IPS DF 6.9 (cell line): Measurements from ENCODE around the gene RASGRP4.

ENCODE experiments used
- DNase-seq: peaks from one replicate; pipeline ENCODE4 v3.0.0-alpha.2; 2013; ENCODE audit warnings: low read depth, low spot score
- H3K27ac ChIP-seq: one replicate; pipeline ENCODE4 v1.5.1; 2013; ENCODE audit warnings: low read length, control low read depth
- H3K27me3 ChIP-seq: 2 replicates; pipeline ENCODE4 v1.6.1; 2013; ENCODE audit warnings: mild to moderate bottlenecking, low read length; ENCODE audit not compliant: control insufficient read depth, insufficient read depth
- H3K36me3 ChIP-seq: 2 replicates; pipeline ENCODE4 v1.6.1; 2013; ENCODE audit warnings: low read length; ENCODE audit not compliant: control insufficient read depth, insufficient read depth
- H3K4me1 ChIP-seq: 2 replicates; pipeline ENCODE4 v1.6.1; 2013; ENCODE audit warnings: low read length; ENCODE audit not compliant: control insufficient read depth, insufficient read depth
- H3K4me3 ChIP-seq: 2 replicates; pipeline ENCODE4 v1.5.1; 2013; ENCODE audit warnings: mild to moderate bottlenecking, low read length
- H3K9me3 ChIP-seq: 2 replicates; pipeline ENCODE4 v1.6.1; 2013; ENCODE audit warnings: low read length, inconsistent platforms; ENCODE audit not compliant: control insufficient read depth, insufficient read depth
- whole genome bisulfite sequencing: extraction: QIAGEN DNeasy Blood & Tissue Kit; methylation state at CpG from one replicate; pipeline ENCODE4 v1.1.7; 2013; ENCODE audit warnings: mixed read lengths, missing lambda C conversion rate; ENCODE audit not compliant: insufficient read length, insufficient coverage; 5-methylcytosine and 5-hydroxymethylcytosine counted together

The RASGRP4 gene

DNA sequence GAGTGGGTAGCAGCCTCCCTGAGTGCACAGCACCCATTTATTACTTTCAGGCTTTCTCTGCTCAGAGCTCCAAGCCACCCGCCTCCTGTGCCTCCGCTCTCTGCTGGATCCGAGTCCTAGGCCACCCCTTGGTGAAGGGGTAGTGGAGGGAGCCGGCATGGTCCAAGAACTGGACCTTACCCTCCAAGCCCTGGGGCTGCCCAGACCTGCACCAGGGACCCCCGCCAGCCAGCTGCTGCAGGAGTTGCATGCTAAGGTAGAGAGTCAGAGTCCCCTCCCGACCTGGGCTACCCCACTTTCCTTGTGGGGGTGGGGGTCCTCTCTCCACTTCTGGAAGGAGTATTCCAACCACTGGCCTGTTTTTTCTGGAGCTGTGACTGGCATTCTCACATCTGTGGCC, 21.2 kb downstream of the RASGRP4 start:
- WGBS = no CpG with 5 or more reads among the region's 6 CpGs
- H3K27ac ChIP-seq = no peak overlapping the region

DNA sequence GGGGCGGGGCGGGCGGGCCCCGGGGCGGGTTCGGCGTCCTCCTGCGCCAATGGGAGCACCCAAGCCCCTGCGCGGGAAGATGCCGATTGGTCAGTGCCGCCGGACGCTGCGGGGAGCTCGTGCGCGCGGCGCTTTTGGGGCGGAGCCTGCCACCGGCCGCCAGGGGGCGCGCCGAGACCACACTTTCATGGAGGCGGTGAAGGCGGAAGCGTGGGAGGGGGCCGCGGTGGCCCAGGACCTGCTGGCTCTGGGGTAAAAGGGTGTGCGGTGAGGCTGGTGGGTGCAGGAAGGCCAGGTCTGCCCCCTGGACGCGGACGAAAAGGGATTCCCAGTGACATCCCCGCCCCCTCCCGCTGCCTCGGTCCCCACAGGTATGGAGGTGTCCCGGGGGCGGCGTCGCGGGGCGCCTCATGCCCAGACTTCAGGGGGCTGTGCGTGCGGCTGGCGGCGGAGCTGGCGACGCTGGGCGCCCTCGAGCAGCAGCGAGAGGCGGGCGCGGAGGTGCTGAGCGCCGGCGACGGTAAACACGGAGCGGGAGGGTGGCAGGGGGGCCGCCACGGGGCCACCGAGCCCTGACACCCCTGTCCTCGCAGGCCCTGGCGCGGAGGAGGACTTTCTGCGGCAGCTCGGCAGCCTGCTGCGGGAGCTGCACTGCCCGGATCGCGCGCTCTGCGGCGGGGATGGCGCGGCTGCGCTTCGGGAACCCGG, 22.9 kb downstream of the RASGRP4 start, which contains the start of gene FAM98C:
Gene FAM98C (plus strand): TSS at position 127 of the 708 bp plus-strand sequence. CDS start 61 bp downstream, at position 188.
- H3K9me3 ChIP-seq = no peaks in the 10 kb centered on the region
- peaks cover 12% of the 10 kb centered on the region; the same call in 1 of the 2 replicates for H3K27me3 ChIP-seq
- WGBS = no CpG with 5 or more reads among the region's 82 CpGs
- H3K4me1 ChIP-seq = no peaks in the 10 kb centered on the region; the same call in 1 of the 2 replicates
- H3K4me3 ChIP-seq = peak within 1 kb of the TSS; percentile 58; the same call in 1 of the 2 replicates
- H3K36me3 ChIP-seq = no peaks in the 10 kb centered on the region; the same call in 1 of the 2 replicates
- DNase-seq = peak; percentile 85
- no peak within 1 kb of the TSS for H3K27ac ChIP-seq

More for the DNA sequence above, 21.2 kb downstream of the RASGRP4 start:
- Histone ChIP-seq H3K27me3 (peaks cover 10% of the 10 kb centered on the region; the same call in 1 of the 2 replicates), H3K4me3 (no peak overlapping the region), H3K4me1 (no peaks in the 10 kb centered on the region; the same call in 1 of the 2 replicates), H3K9me3 (no peaks in the 10 kb centered on the region), H3K36me3 (no peaks in the 10 kb centered on the region; the same call in 1 of the 2 replicates)
- DNase-seq = no peak

DNA sequence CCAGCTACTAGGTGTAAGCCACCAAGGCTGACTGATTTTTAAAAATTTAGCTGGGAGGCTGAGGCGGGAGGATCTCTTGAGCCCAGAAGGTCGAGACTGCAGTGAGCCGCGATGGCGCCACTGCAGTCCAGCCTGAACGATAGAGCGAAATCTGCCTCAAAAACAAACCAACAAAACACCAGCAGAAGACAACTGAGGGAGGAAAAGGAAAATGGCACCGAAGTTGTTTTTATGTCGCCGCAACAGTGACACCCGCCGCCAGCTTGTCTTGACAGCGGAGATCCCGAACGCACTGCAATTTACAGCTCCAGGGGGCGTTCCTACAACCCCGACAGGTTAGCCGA, 23.4 kb downstream of the RASGRP4 start:
- WGBS = no CpG with 5 or more reads among the region's 18 CpGs

DNA sequence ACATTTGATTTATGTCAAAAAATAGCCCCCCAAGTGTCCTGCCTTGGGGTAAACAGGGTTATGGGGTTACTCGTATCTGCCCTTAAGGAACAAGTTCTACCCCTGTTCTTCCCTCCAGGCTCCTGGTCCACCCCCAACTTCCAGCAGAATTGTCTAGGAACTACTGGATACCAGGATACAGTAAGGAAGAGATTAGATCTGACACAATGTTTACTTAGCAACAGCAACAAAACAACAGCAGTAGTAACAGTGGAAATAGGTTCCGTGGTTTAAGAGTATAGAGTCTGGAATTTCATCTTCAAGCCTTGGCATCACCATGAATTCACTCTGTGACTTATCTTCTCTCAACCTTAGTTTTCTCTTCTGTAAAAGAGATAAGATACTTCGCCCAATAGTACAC, 24.9 kb downstream of the RASGRP4 start:
- H3K9me3 ChIP-seq = no peaks in the 10 kb centered on the region
- WGBS = no CpG with 5 or more reads among the region's 3 CpGs
- H3K4me1 ChIP-seq = no peaks in the 10 kb centered on the region; the same call in 1 of the 2 replicates
- DNase-seq = no peak
- H3K36me3 ChIP-seq = no peaks in the 10 kb centered on the region; the same call in 1 of the 2 replicates
- H3K27ac ChIP-seq = no peak overlapping the region
- peaks cover 12% of the 10 kb centered on the region; the same call in 1 of the 2 replicates for H3K27me3 ChIP-seq
- H3K4me3 ChIP-seq = no peak overlapping the region

More for the DNA sequence above, 23.4 kb downstream of the RASGRP4 start:
- no peaks in the 10 kb centered on the region; the same call in 1 of the 2 replicates for H3K4me1 ChIP-seq
- no peak overlapping the region; the same call in 1 of the 2 replicates for H3K4me3 ChIP-seq
- no peaks in the 10 kb centered on the region for H3K9me3 ChIP-seq
- H3K36me3 ChIP-seq = no peaks in the 10 kb centered on the region; the same call in 1 of the 2 replicates
- H3K27ac ChIP-seq = no peak overlapping the region
- no peak for DNase-seq
- H3K27me3 ChIP-seq = peaks cover 12% of the 10 kb centered on the region; the same call in 1 of the 2 replicates

DNA sequence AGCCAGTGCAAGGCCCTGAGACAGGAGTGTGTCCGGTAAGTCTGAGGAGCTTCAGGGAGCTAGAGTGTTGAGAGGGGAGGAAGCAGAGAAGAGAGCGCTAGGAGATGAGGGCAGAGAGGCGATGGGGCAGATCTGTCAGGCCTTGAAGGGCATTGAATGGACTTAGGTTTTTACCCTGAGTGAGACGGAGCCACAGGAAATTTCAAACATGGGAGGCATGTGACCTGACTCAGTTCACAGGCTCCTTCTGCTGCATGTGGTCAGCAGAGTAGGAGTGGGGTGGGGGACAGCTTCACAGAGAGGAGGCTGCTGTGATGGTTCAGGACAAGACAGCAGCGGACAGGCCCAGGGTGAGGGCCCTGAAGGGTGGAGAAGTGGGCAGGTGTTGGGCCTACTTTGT, 25.7 kb downstream of the RASGRP4 start:
- no peak for DNase-seq
- Histone ChIP-seq H3K36me3 (no peaks in the 10 kb centered on the region; the same call in 1 of the 2 replicates), H3K27ac (no peak overlapping the region), H3K4me1 (no peaks in the 10 kb centered on the region; the same call in 1 of the 2 replicates), H3K9me3 (no peaks in the 10 kb centered on the region), H3K4me3 (no peak overlapping the region), H3K27me3 (peaks cover 12% of the 10 kb centered on the region; the same call in 1 of the 2 replicates)
- no CpG with 5 or more reads among the region's 5 CpGs for WGBS

DNA sequence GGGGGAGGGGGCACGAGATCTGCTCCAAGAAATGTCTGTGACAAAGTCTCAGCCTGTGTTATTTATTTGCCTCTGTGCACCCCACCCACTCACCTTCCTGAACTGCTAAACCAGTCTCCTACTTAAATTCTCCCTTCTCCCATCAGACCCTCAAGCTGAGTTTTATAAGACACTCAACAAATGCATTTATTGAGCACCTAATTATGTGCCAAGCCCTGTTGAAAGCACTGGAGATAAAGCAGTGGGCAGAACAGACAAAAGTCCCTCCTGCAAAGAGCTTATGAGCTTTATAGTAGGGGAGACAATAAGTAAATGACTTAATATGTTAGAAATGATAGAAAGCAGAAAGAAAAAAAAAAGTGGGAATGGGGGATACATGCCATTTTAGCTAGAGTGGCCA, 26.5 kb downstream of the RASGRP4 start:
- WGBS = no CpG with 5 or more reads among the region's 1 CpG
- H3K27ac ChIP-seq = no peak overlapping the region
- H3K27me3 ChIP-seq = peaks cover 12% of the 10 kb centered on the region; the same call in 1 of the 2 replicates
- H3K4me3 ChIP-seq = no peak overlapping the region
- no peaks in the 10 kb centered on the region; the same call in 1 of the 2 replicates for H3K4me1 ChIP-seq
- H3K36me3 ChIP-seq = no peaks in the 10 kb centered on the region; the same call in 1 of the 2 replicates
- H3K9me3 ChIP-seq = no peaks in the 10 kb centered on the region
- DNase-seq = no peak

DNA sequence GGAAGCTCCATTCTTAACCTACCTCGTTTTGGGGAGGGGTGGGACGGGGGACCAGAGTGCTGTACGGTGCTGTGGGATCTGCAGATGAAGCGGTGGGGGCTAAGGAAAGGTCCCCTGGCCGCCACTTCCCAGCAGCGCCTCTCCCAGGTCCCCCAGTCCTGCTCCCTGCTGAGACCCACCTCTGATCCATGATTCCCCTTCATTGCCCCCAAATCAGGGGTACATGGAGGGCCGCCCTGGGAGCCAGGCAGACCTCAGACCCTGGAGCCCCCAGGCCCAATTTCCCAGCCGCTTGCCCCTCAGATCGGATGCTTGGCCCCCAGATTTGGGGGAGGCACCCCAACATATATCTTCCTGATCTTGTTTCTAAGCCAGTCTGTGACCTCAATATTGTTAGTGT, 26.9 kb downstream of the RASGRP4 start:
- Histone ChIP-seq H3K27ac (no peak overlapping the region), H3K9me3 (no peaks in the 10 kb centered on the region), H3K4me1 (no peaks in the 10 kb centered on the region; the same call in 1 of the 2 replicates), H3K4me3 (no peak overlapping the region), H3K27me3 (peaks cover 12% of the 10 kb centered on the region; the same call in 1 of the 2 replicates), H3K36me3 (no peaks in the 10 kb centered on the region; the same call in 1 of the 2 replicates)
- no peak for DNase-seq
- WGBS = no CpG with 5 or more reads among the region's 9 CpGs

DNA sequence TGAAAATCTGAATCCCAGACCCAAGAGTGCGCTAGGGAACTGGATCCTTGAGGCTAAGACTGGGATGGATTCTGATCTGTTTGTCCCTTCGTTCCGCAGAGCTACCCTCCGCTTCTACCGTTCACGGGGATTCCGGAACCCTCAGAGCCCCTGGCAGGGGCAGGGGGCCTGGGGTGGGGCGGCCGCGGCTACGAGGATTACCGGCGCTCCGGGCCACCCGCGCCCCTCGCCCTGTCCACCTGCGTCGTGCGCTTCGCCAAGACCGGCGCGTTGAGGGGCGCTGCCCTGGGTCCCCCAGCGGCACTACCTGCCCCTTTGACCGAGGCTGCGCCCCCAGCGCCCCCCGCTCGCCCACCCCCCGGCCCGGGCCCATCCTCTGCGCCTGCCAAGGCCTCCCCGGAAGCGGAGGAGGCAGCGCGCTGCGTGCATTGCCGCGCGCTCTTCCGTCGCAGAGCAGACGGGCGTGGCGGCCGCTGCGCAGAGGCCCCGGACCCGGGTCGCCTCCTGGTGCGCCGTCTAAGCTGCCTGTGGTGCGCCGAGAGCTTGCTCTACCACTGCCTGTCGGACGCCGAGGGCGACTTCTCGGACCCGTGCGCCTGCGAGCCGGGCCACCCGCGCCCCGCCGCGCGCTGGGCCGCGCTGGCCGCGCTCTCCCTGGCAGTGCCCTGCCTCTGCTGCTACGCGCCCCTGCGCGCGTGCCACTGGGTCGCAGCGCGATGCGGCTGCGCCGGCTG, 30.5 kb downstream of the RASGRP4 start:
- Histone ChIP-seq H3K36me3 (peaks cover 3% of the 10 kb centered on the region; the same call in 1 of the 2 replicates), H3K27ac (no peak overlapping the region), H3K27me3 (peaks cover 7% of the 10 kb centered on the region; the same call in 1 of the 2 replicates), H3K4me1 (peaks cover 1% of the 10 kb centered on the region; the same call in 1 of the 2 replicates), H3K4me3 (no peak overlapping the region), H3K9me3 (no peaks in the 10 kb centered on the region)
- DNase-seq = no peak
- WGBS = no CpG with 5 or more reads among the region's 86 CpGs

DNA sequence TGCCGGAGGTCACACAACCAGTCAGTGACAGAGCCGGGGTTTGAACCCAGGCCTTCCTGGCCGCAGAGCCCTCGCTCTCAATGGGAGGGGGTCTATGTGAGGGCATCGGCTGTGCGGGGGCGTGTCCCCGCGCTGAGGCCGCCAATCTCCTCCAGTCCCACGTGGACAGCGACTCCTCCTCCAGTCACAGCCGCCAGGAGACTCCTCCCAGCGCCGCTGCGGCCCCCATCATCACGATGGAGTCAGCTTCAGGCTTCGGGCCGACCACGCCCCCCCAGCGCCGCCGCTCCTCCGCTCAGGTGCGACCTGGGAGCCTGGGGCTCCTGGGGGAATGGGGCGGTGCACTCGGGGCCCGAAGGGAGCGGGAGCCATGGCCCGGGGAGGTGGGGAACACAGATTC, 31.5 kb downstream of the RASGRP4 start:
- Histone ChIP-seq H3K27ac (no peak overlapping the region), H3K36me3 (peaks cover 3% of the 10 kb centered on the region; the same call in 1 of the 2 replicates), H3K9me3 (no peaks in the 10 kb centered on the region), H3K27me3 (peaks cover 1% of the 10 kb centered on the region; the same call in 1 of the 2 replicates), H3K4me3 (no peak overlapping the region), H3K4me1 (0 out of 2 replicates have a peak, but pooled peaks cover 1% of the 10 kb centered on the region)
- DNase-seq = peak; percentile 77
- WGBS = no CpG with 5 or more reads among the region's 30 CpGs

DNA sequence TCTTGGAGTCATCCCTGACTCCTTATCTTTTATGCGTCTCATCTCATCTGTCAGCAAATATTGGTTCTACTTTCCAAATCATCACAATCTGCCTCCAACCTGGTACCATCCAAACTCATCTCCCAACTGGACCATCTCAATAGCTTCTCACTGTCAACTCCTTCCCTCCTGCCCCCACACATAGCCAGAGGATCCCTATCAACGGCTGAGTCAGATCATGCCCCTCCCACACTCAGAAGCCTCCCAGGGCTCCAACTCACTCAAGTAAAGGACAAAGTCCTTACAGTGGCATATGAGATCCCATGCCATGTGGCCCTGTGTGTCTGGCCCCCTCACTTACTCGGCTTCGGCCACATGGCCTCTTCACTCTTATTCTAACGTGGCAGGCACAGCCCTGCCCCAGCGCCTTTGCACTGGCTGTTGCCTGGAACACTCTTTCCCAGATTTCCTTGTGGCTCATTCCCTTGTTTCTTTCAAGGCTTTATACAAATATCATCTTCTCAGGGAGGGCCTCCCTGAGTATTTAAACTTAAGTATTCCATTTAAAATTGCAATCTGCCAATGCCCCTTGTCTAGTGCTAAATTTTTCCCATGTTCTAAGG, 33.2 kb downstream of the RASGRP4 start:
- Histone ChIP-seq H3K36me3 (peaks cover 3% of the 10 kb centered on the region; the same call in 1 of the 2 replicates), H3K4me3 (no peak overlapping the region), H3K27me3 (no peaks in the 10 kb centered on the region), H3K9me3 (no peaks in the 10 kb centered on the region), H3K4me1 (0 out of 2 replicates have a peak, but pooled peaks cover 1% of the 10 kb centered on the region), H3K27ac (no peak overlapping the region)
- DNase-seq = no peak
- WGBS = no CpG with 5 or more reads among the region's 6 CpGs
